Medulla oblongata (tissue), 1 donor: ENCODE results near the gene PALM.
"Not testable (repeated sequence)": the region's sequence is repeated elsewhere in the genome, so short reads cannot be mapped to it uniquely, and the experiment has no call there.

Experiments
- DNase-seq: peaks from one replicate; pipeline ENCODE4 v3.0.0-alpha.2; 2015; ENCODE audit errors: extremely low spot score

The PALM gene

GRCh38 chr19:703651-704446 lies 4.9 kb upstream of the PALM start:
- no peak for DNase-seq

GRCh38 chr19:704447-704741 lies 4.3 kb upstream of the PALM start:
- no peak for DNase-seq

DNA sequence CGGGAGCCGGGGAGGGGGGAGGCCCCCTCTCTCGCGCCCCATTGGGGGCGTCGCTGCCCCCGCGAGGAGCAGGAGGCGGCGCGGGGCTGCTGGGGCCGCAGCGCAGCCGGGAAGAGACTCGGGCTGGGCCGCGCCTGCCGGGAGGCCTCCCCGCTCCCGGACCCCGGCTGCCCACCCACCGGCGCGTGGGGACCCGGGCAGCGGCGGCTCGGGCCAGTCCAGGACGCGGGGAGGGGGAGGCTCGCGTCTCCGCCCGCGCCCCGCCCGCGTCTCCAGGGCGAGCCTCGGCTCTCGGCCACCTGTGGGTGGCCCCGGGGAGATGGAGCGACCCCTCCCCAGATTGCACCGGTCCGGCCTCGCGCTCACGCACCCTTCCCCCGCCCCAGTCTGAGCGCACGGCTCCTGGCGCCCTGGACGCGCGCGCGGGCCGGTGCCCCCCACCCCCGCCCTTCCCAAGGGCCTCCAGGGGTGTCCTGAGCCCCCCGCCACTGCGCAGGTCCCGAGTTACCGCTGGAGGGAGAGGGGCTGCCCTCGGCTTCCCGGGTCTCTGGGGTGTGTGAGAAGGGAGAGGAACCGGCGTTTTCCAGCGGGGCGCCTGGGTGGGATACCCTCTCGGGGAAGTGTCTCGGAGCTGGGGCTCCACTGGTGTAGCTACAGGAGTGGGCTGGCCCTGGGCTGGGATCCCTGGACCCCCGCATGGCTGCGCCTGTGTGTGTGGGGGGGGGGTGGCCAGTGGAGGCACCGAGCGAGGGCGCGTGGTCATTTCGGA lies 645 bp downstream of the PALM start:
- DNase-seq = no peak

GRCh38 chr19:709965-710571 lies 1.3 kb downstream of the PALM start:
- DNase-seq = peak; percentile 50

DNA sequence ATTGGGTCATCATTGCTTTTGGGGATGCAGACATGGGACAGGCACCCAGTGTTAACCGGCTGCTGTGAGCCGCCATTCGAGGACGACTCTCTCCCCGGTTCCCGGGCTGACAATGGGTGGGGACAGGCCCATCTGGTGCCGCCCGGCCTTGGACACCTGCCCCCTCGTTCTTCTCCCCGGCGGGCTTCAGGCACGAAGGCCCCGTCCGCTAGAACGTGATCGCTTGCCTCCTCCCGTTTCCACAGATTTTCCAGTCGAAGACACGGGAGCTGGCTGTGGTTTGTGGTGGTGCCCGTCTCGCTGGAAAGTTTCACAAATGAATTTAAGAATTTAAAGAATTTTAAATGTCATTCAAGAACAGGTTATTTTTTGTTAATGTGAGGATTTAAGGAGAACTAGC lies 2.0 kb downstream of the PALM start:
- DNase-seq = no peak

GRCh38 chr19:711254-711653 lies 2.5 kb downstream of the PALM start:
- no peak for DNase-seq

- DNase-seq = no peak
Measured at GRCh38 chr19:715347-715746, 6.6 kb downstream of the PALM start.

DNA sequence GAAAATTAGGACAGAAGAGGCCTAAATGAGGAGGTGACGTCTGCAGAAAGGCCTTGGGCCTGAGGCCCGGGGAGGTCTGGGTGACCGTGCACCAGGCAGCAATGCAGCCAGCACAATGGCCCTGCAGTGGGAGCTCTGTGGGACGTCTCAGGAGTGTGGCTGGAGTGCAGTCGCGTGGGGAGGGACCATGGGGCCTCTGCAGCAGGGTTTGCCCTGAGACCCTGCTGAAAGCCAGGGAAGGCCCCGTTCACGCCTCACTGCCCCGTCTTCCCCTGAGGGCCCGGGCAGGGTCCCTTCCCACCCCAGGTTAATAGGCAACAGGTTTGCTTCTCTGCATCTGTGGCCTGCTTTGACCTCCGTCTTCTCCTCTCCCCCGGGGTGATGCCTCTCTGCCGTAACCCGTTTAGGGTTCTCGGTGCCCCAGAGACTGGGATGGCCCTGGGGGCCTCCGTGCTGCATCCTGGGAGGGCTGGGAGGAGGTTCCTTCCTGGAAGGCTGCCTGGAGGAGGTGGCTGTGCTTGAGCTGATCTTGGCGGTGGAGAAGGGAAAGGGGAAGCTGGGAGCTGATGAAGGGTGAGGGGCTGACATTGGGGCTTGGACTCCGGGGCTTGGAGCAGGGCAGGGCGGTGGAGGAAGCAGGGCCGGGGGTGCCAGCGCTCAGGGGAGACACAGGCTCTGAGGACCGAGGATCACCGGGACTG lies 9.7 kb downstream of the PALM start:
- peak; percentile 63 for DNase-seq

GRCh38 chr19:718991-719512 lies 10.3 kb downstream of the PALM start:
- peak; percentile 64 for DNase-seq

DNA sequence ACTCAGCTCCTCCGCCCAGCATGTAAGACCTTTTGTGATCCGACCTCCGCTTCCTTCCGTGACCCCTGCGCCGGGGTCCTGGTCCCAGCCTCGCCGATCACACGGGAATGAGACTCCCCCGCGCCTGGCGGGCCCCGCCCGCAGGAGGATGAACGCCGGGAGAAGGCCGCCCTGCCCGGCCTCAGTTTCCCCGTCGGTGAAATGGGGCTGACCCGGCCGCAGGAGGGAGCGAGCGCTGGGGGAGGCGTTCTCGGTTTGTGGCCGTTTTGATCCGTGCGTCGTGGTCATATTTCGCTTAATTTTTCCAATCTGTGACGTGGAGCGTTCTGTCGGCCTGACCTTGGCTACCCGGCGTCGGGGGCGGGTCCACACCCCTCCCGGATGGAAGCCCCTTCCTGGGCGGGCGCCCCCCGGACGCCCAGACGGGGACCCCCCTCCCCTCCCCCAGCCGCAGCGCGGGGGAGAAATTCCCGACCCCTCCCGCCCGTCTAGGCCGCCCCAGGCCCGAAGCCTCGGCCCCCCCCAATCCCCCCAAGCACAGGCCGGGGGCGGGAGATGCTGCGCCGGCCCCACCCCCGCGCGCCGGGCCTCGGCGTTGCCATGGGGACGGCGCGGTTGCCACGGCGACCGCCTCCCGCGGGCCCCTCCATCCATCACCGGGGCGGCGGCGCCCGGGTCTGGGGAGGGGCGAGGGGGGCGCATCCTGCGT lies 11.1 kb downstream of the PALM start:
- peak; percentile 64 for DNase-seq

GRCh38 chr19:720345-721160 lies 11.8 kb downstream of the PALM start:
- DNase-seq = peak; percentile 87

GRCh38 chr19:722553-723101 lies 13.9 kb downstream of the PALM start:
- DNase-seq = no peak

DNA sequence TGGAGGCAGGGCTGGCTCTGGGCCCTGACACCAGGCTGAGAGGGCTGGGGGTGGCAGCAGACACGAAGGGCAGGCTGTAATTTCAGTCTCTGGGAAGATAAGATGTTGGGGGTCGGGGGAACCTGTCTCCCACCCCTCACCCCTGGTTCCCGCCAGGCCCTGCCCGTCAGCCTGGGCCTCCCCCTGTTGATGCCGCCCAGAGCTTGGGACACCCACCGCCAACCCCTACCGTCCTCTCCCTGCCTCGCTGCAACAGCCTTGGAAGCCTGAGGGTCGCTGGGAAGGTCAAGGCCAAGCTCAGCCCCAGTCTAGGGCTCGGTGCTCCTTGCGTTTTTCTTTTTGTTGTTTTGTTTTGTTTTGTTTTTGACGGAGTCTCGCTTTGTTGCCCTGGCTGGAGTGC lies 14.5 kb downstream of the PALM start:
- no peak for DNase-seq

DNA sequence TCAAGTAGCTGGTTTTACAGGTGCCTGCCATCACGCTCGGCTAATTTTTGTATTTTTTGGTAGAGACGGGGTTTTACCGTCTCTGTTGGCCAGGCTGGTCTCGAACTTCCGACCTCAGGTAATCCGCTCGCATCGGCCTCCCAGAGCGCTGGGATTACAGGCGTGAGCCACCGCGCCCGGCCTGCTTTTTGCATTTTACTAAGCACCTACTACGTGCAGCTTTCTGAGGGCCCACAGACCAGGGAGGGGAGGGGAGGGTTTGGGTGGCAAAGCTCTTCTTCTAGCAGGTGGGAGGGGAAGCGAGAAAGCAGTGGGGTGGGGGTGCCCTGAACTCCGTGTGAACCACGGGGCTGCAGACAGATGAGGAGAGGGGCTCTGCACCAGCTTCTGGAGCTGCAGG lies 15.0 kb downstream of the PALM start:
- no peak for DNase-seq

- no peak for DNase-seq
Measured at GRCh38 chr19:725461-726089, 16.8 kb downstream of the PALM start.

DNA sequence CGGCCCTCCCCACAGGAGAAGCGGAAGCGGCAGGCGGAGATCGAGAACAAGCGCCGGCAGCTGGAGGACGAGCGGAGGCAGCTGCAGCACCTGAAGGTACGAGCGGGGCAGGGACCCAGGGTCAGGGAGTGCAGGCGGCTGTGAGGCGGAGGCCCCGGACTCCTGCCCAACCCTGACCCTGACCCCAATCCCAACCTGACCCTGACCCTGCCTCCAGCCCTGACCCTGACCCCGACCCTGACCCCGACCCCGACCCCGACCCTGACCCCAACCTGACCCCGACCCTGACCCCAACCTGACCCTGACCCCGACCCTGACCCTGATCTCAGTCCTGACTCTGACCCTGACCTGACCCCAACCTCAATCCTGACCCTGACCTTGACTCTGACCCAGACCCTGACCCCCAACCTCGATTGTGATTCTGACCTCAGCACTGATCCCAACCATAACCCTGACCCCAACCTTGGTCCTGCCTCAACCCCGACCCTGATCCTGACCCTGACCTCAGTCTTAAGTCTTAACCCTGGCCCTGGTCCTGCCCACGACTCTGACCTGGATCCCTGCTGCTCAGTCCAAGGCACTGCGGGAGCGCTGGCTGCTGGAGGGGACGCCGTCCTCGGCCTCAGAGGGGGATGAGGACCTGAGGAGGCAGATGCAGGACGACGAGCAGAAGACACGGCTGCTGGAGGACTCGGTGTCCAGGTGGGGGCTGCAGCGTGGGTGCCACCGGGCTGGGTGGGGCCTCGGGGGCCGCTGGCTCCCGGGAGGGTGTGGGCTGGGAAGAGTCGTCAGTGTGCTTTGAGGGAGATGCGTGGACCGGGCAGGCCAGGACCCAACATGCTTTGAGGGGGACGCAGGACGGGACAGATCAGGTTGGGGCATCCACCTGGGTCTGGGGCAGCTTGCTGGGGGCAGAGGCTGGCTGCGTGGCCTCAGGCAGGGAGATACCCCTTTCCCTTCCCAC lies 18.5 kb downstream of the PALM start:
- no peak for DNase-seq

- no peak for DNase-seq
Measured at GRCh38 chr19:728011-728410, 19.3 kb downstream of the PALM start.

DNA sequence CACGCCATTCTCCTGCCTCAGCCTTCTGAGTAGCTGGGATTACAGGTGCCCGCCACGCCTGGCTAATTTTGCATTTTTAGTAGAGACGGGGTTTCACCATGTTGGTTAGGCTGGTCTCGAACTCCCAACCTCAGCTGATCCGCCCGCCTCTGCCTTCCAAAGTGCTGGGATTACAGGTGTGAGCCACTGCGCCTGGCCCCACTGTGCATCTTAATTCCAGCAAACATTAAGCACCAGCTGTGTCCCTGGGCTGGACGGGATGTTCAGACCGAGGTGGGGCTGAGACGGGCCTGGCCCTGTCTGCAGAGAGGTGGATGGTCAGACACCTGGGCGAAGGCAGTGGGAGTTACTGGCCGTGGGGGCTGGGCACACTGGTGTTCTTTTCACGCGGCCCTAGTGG lies 20.8 kb downstream of the PALM start:
- DNase-seq = not testable (repeated sequence)
